NB4 (cell line): ENCODE results near the gene ZBTB40.

Source experiments
- DNase-seq: peaks from one replicate; pipeline ENCODE4 v3.0.0; 2010; ENCODE audit warnings: low read depth
- H3K4me3 ChIP-seq: one replicate; pipeline ENCODE4 v1.5.1; 2011; ENCODE audit warnings: mild to moderate bottlenecking, low read depth, low read length, moderate library complexity
- CTCF ChIP-seq: IDR thresholded peaks from one replicate; pipeline ENCODE4 v1.5.1; 2012; ENCODE audit warnings: low read depth, low read length
- MAX ChIP-seq: IDR thresholded peaks from 2 replicates; pipeline ENCODE4 v1.6.1; 2011; ENCODE audit warnings: low read depth, low read length
- MYC ChIP-seq: IDR thresholded peaks from 2 replicates; pipeline ENCODE4 v1.6.1; 2011; ENCODE audit warnings: low read depth, low read length
- POLR2A ChIP-seq: IDR thresholded peaks from 2 replicates; pipeline ENCODE4 v1.6.1; 2011; ENCODE audit warnings: mild to moderate bottlenecking; ENCODE audit not compliant: insufficient read length; ENCODE audit errors: extremely low read depth

The ZBTB40 gene

DNA sequence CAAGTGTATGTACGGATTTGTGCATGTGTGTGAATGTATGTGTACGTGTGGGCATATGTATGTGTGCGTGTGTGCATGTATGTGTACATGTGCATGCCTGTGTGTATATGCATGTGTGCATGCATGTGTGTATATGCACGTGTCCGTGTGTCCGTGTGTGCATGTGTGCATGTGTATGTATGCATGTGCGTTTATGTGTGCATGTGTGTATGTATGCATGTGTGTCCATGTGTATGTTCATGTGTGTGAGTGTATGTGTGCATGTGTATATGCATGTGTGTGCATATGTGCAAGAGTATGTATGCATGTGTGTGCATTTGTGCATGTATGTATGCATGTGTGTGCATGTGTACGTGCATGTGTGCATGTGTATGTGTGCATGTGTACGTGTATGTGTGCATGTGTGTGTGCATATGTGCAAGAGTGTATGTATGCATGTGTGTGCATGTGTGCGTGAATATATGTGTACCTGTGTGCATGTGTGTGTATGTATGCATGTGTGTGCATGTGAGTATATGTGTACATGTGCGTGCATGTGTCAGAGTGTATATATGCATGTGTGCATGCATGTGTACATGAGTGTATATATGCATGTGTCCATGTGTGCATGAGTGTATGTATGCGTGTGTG, 127.2 kb downstream of the ZBTB40 start:
- TF ChIP-seq MAX (no peak), POLR2A (no peak), CTCF (no peak), MYC (no peak)
- H3K4me3 ChIP-seq: no peak overlapping the region

DNA sequence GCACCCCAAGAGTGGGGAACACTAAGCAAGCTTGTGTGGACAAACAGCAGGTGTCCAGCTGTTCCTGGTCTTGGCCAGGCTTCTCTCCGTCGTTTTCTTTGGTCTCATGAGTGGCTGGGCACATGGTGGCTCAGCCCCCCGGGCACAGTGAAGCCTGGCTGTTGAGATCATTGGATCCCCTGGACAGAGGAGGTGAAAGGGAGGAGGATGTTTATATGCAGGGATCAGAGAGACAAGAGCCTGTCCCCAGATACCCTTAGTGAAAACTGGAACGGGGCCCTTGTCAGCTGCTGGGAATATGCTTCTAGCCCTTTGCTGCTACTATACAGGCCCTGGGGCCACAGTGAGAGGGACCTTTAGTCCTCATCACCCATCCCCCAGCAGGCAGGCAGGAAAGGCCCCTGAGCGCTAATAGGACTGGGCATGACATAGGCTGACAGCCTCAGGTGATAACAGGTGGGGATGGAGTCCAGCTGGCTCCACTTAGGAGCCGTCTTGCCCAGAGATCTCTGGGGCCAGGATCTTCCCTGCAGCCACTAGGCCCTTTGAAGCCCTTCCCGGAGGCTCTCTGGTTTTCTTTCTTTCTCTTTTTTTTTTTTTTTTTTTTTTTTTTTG, 128.0 kb downstream of the ZBTB40 start:
- TF ChIP-seq MAX (no peak), CTCF (no peak), MYC (no peak), POLR2A (no peak)
- H3K4me3 ChIP-seq: no peak overlapping the region
- no peak for DNase-seq

More for the DNA sequence above, 127.2 kb downstream of the ZBTB40 start:
- DNase-seq: no peak
